Tibial artery (tissue), 4 donors: ENCODE results near the gene SLC7A1.

Source experiments
- DNase-seq, 2 donors: peaks; one replicate each; pipeline ENCODE4 v3.0.0-alpha.2; 2019
- H3K27ac ChIP-seq, 2 donors: fragments of 200-600 bp; sonication (generic) in 1 of 2; 1 replicate in 1 of 2; 2 replicates in 1 of 2; pipeline ENCODE4 v1.5.1; 2018 to 2019; ENCODE audit warnings: mild to moderate bottlenecking in 1 of 2
- H3K27me3 ChIP-seq, 2 donors: fragments of 200-600 bp; sonication (generic) in 1 of 2; one replicate each; pipeline versions ENCODE4 v1.5.1 to v1.6.0; 2016 to 2019
- H3K36me3 ChIP-seq, 3 donors: fragments of 200-600 bp; sonication (generic) in 2 of 3; one replicate each; pipeline ENCODE4 v1.5.1; 2016 to 2019; ENCODE audit warnings: mild to moderate bottlenecking in 2 of 3
- H3K4me1 ChIP-seq, 4 donors: fragments of 200-600 bp; sonication (generic) in 2 of 4; 1 replicate in 3 of 4; 2 replicates in 1 of 4; pipeline ENCODE4 v1.5.1; 2016 to 2019
- H3K4me3 ChIP-seq, 2 donors: fragments of 200-600 bp; sonication (generic) in 1 of 2; 1 replicate in 1 of 2; 2 replicates in 1 of 2; pipeline ENCODE4 v1.5.1; 2018 to 2019; ENCODE audit warnings: mild to moderate bottlenecking in 2 of 2
- H3K9me3 ChIP-seq, 3 donors: fragments of 200-600 bp; sonication (generic) in 1 of 3; one replicate each; pipeline ENCODE4 v1.5.1; 2016 to 2019
- intact Hi-C: fragments of 100-400 bp; cut with DNase I; formaldehyde crosslinking; loops from one replicate; pipeline ENCODE4 v1.15.0; 2023; ENCODE audit warnings: low total_unique reads
- TF ChIP-seq, protein P1 (sequence below), 2 experiments: fragments of 200-600 bp in 1 of 2; fragments of 450-650 bp in 1 of 2; IDR thresholded peaks; one replicate each; pipeline ENCODE4 v1.5.1; 2017 to 2019; ENCODE audit warnings: antibody characterized with exemption in 2 of 2, mild to moderate bottlenecking in 1 of 2, moderate library complexity in 1 of 2

Gene SLC7A1

DNA sequence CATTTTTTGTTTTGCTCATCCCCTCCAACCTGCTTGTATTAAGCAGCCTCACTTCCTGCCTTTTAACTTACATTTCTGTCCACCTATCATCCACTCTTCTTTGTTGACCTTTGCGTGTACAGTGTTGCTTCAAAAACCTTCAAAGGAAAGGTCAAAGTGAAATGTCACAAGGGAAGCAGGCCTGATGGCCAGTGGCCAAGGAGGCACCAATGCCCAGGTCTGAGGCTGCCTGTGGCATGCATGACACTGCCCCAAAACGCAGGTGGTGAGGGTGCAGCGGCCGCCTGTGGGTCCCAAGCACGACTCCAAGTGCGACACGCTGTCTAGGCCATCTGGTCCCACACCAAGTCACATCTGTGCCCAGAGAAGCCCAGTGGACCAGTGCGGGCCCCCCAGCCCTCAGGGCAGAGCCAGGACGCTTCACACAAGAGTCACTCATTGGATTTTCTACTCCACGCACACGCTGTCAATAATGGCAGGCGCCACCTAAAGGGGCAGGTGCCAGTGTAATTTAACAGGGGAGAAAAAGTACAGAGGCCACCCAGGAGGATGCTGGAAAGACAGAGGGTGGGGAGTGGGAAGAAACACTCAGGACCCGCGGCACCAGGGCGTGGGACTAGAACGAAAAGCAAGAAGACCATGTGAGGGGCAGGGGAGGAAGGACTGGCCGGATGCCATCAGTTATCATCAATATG, 23.5 kb downstream of the SLC7A1 start:
- no peak for DNase-seq
- no peak overlapping the region for H3K4me3 ChIP-seq
- H3K4me1 ChIP-seq = peaks cover 0 to 38% (median 10%) of the 10 kb centered on the region in 4 donors
- no peak overlapping the region for H3K27ac ChIP-seq
- H3K36me3 ChIP-seq = no peaks in the 10 kb centered on the region
- no peaks in the 10 kb centered on the region for H3K9me3 ChIP-seq
- no peaks in the 10 kb centered on the region for H3K27me3 ChIP-seq
- TF ChIP-seq, protein P1, sequence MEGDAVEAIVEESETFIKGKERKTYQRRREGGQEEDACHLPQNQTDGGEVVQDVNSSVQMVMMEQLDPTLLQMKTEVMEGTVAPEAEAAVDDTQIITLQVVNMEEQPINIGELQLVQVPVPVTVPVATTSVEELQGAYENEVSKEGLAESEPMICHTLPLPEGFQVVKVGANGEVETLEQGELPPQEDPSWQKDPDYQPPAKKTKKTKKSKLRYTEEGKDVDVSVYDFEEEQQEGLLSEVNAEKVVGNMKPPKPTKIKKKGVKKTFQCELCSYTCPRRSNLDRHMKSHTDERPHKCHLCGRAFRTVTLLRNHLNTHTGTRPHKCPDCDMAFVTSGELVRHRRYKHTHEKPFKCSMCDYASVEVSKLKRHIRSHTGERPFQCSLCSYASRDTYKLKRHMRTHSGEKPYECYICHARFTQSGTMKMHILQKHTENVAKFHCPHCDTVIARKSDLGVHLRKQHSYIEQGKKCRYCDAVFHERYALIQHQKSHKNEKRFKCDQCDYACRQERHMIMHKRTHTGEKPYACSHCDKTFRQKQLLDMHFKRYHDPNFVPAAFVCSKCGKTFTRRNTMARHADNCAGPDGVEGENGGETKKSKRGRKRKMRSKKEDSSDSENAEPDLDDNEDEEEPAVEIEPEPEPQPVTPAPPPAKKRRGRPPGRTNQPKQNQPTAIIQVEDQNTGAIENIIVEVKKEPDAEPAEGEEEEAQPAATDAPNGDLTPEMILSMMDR (IDR thresholded peaks at IDR 0.05) = no peak
- intact Hi-C loops = no loop called here

DNA sequence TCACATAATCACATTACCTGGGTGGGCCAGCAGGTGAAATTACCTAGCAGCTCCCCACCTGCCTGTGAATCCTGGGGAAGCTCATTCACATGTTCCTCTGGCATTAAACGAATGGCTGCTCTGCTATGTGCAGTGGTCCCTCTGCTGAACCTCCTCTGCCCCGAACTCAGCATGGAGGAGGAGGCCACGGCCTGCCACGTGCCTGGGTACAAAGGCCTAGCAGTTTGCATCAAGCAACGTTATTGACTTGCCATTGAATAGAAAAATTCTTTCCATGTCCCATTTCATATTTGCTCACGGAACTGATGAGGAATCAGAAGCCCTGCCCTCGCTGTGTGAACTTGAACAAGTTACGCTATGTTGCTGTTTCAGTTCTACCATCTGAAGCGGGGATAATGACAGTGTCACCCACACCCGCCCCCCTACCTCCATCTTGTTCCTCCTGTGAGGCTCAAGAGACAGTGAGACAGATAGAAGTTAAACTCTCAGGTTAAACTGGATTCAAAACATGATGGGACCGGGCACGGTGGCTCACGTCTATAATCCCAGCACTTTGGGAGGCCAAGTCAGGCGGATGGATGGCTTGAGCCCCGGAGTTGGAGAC, 25.3 kb downstream of the SLC7A1 start:
- Histone ChIP-seq H3K36me3 (no peaks in the 10 kb centered on the region), H3K9me3 (no peaks in the 10 kb centered on the region), H3K27ac (no peak overlapping the region), H3K4me3 (no peak overlapping the region), H3K27me3 (no peaks in the 10 kb centered on the region), H3K4me1 (peaks cover 0 to 36% (median 10%) of the 10 kb centered on the region in 4 donors)
- DNase-seq = no peak
- intact Hi-C loops = no loop called here
- TF ChIP-seq, protein P1 (IDR thresholded peaks at IDR 0.05) = no peak

DNA sequence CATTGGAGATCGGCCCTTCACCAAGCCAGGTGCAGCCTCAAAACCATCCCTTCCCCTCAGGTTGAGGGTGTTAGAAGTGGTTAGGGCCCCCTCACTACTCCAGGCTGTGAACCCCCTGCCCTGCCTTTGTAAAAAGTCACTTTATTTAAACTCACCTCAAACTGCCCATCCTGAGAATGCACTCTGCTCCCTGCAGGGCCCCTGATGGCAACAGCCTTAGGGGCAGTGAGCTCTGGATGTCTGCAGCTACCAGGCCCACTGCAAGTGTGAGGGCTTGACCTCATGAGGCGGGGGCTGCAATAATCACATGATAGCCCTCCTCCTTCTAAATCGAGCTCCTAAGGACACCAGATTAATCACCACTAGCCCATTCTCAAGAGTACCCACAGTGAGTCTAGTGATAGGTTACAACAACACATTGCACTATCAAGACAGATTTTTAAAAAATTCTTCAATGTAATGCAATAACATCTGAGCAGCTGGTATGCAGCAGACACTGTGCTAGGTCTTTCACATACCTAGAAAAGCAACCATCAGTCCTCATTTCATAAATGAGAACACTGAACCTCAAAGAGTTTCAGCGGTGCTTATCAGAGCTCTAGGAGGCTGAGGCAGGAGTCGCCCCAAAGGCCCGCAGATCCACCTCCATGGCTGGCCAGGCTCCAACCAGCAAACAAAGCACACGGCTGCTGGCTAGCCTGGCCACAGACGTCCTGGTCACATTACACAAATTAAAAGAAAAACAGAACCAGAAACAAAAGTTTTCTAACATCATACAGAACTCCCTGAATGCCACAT, 26.0 kb downstream of the SLC7A1 start:
- H3K4me3 ChIP-seq = no peak overlapping the region
- intact Hi-C loops = no loop called here
- H3K9me3 ChIP-seq = no peaks in the 10 kb centered on the region
- TF ChIP-seq, protein P1 (IDR thresholded peaks at IDR 0.05) = no peak
- no peak for DNase-seq
- no peak overlapping the region for H3K27ac ChIP-seq
- no peaks in the 10 kb centered on the region for H3K36me3 ChIP-seq
- no peaks in the 10 kb centered on the region for H3K27me3 ChIP-seq
- peaks cover 0 to 43% (median 11%) of the 10 kb centered on the region in 4 donors for H3K4me1 ChIP-seq

DNA sequence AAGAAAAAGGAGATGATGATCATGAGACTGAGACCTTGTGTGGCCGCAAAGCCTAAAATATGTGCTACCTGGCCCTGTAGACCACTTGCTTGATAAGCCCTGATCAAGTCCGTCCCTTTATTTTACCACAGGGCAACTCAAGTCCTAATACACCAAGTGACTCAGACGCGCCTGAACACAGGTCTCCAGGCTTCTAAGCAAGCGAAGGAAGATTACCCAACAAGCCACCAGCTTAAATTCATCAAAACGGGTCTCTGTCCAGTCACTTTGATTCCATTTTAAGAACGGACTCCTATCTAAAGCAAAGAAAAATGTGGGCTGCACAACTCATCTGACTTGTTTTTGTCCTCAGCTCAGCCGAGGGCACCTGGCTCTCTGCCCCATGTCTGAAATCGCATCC, 26.8 kb downstream of the SLC7A1 start:
- Histone ChIP-seq H3K4me3 (no peak overlapping the region), H3K36me3 (no peaks in the 10 kb centered on the region), H3K4me1 (peaks cover 0 to 50% (median 13%) of the 10 kb centered on the region in 4 donors), H3K9me3 (no peaks in the 10 kb centered on the region), H3K27me3 (no peaks in the 10 kb centered on the region), H3K27ac (no peak overlapping the region)
- DNase-seq = no peak
- intact Hi-C loops = no loop called here
- TF ChIP-seq, protein P1 (IDR thresholded peaks at IDR 0.05) = no peak

DNA sequence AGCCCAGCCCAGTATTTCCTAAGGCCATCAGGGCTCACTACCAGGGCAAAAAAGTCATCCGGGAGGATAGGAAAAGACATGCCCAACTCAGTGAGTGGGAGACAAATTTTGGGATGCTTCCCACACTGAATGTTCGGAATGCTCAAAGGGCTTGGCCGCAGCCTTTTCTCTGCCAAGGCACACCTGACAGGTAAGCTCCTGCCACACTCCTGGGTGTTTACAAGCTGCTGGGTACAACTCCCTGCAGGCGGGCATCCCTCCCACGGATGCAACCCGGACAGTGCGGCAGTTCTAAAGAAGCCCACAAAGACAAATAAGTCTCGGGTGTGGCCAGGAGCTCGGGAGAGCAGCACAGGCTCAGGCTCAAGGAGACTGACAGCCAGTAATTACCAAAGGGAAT, 28.1 kb downstream of the SLC7A1 start:
- Histone ChIP-seq H3K4me1 (peaks cover 0 to 46% (median 11%) of the 10 kb centered on the region in 4 donors), H3K36me3 (no peaks in the 10 kb centered on the region), H3K9me3 (no peaks in the 10 kb centered on the region), H3K27ac (no peak overlapping the region), H3K4me3 (no peak overlapping the region), H3K27me3 (no peaks in the 10 kb centered on the region)
- TF ChIP-seq, protein P1 (IDR thresholded peaks at IDR 0.05) = no peak
- no peak for DNase-seq
- intact Hi-C loops = no loop called here
